Colonic mucosa (tissue), 4 donors: ENCODE results near the gene TUBB3. TPM values are rescaled to one million over a fixed set of nuclear protein-coding genes. Genes with fewer than 3 reads are reported as not detected.

ENCODE experiments used
- DNase-seq: peaks from one replicate; pipeline ENCODE4 v3.0.0-alpha.2; 2020
- H3K27ac ChIP-seq: fragments of 200-600 bp; one replicate; pipeline ENCODE4 v1.8.0; 2021
- H3K27me3 ChIP-seq: fragments of 200-600 bp; one replicate; pipeline ENCODE4 v1.8.0; 2021
- H3K36me3 ChIP-seq: fragments of 200-600 bp; one replicate; pipeline ENCODE4 v1.8.0; 2021
- H3K4me1 ChIP-seq: fragments of 200-600 bp; one replicate; pipeline ENCODE4 v1.8.0; 2021; ENCODE audit warnings: mild to moderate bottlenecking
- H3K4me3 ChIP-seq: fragments of 200-600 bp; one replicate; pipeline ENCODE4 v1.8.0; 2021
- H3K9ac ChIP-seq, 2 donors: one replicate each; pipeline ENCODE4 v1.7.0; 2013; ENCODE audit warnings: control low read depth in 2 of 2, low read depth in 2 of 2, low read length in 2 of 2
- H3K9me3 ChIP-seq: fragments of 200-600 bp; one replicate; pipeline ENCODE4 v1.8.0; 2021
- intact Hi-C: fragments of 100-400 bp; cut with DNase I; formaldehyde crosslinking; loops from one replicate; pipeline ENCODE4 v1.14.1; 2022
- total RNA-seq, 2 donors: library from RNA; stranded (reverse); fragmentation: NEBNext Ultra II Directional in 1 of 2; extraction: Animal tissue kit (Norgen Biotek cat#: 25700) in 1 of 2; gene quantifications; one replicate each; pipeline ENCODE4 v1.2.1, GENCODE V29; 2021
- TF ChIP-seq, protein P1 (sequence below): fragments of 200-600 bp; IDR thresholded peaks from one replicate; pipeline ENCODE4 v1.8.0; 2022; ENCODE audit warnings: antibody characterized with exemption, mild to moderate bottlenecking
- donor health status: healthy.
- donor health status: DM: no; HTN: no; CAD: no.
- donor health status: DM: no; HTN: no; CAD: no.

The TUBB3 gene
- total RNA-seq, 2 donors from 2014 or later = 3.2 to 8.0 TPM

DNA sequence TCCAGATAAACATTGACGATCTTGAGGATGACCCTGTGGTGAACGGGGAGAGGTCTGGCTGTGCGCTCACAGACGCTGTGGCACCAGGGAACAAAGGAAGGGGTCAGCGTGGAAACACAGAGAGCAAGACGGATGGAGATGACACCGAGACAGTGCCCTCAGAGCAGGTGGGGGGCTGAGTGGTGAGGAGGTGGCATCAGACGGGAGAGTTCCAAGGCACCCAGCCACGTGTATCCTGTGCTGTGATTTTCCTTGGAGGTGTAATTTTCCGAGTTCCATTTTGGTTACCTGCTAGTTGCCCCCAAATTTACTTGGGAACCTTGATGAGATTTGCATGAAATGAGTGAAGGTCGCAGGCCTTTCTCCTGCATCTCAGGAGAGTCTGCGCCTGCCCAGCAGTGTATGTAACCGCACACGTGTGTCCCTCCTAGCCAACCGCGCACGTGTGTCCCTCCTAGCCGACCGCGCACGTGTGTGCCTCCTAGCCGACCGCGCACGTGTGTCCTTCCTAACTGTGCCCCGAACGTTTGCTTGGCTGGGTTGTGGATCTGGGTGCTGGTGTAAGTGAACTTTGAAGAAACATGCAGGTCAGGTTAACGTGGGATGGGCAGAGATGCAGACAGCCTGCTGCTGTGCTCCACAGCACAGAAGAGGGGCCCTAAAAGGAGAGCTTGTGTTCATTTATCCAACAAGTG lies 39.6 kb upstream of the TUBB3 start:
- Histone ChIP-seq H3K9me3 (no peaks in the 10 kb centered on the region), H3K4me3 (no peak overlapping the region), H3K27ac (no peak overlapping the region), H3K36me3 (peaks cover 24% of the 10 kb centered on the region), H3K4me1 (no peaks in the 10 kb centered on the region), H3K9ac (no peak overlapping the region), H3K27me3 (no peaks in the 10 kb centered on the region)
- intact Hi-C loops = no loop called here
- TF ChIP-seq, protein P1, sequence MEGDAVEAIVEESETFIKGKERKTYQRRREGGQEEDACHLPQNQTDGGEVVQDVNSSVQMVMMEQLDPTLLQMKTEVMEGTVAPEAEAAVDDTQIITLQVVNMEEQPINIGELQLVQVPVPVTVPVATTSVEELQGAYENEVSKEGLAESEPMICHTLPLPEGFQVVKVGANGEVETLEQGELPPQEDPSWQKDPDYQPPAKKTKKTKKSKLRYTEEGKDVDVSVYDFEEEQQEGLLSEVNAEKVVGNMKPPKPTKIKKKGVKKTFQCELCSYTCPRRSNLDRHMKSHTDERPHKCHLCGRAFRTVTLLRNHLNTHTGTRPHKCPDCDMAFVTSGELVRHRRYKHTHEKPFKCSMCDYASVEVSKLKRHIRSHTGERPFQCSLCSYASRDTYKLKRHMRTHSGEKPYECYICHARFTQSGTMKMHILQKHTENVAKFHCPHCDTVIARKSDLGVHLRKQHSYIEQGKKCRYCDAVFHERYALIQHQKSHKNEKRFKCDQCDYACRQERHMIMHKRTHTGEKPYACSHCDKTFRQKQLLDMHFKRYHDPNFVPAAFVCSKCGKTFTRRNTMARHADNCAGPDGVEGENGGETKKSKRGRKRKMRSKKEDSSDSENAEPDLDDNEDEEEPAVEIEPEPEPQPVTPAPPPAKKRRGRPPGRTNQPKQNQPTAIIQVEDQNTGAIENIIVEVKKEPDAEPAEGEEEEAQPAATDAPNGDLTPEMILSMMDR = no peak
- DNase-seq = no peak

DNA sequence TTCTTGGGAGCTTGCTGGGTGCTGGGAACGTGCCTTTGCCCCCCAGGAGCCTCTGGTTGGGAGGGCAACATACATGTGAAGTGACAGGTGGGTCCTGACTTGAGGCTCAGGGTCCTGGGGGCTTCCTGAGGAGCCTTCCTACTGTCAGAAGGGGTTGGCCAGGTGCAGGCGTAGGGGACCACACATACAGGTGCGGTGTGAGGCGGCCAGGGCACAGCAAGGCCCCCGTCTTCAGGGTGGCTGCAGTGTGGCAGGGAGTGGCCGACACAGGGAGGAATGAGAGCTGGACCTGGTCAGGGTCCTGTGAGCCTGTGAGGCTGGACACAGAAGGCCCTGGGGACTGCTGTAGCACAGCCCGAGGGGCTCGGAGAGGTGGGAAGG lies 39.1 kb upstream of the TUBB3 start:
- no peaks in the 10 kb centered on the region for H3K4me1 ChIP-seq
- no peaks in the 10 kb centered on the region for H3K27me3 ChIP-seq
- H3K27ac ChIP-seq = no peak overlapping the region
- DNase-seq = no peak
- TF ChIP-seq, protein P1 = no peak
- no peaks in the 10 kb centered on the region for H3K9me3 ChIP-seq
- peaks cover 24% of the 10 kb centered on the region for H3K36me3 ChIP-seq
- H3K4me3 ChIP-seq = no peak overlapping the region
- intact Hi-C loops = no loop called here
- no peak overlapping the region for H3K9ac ChIP-seq

DNA sequence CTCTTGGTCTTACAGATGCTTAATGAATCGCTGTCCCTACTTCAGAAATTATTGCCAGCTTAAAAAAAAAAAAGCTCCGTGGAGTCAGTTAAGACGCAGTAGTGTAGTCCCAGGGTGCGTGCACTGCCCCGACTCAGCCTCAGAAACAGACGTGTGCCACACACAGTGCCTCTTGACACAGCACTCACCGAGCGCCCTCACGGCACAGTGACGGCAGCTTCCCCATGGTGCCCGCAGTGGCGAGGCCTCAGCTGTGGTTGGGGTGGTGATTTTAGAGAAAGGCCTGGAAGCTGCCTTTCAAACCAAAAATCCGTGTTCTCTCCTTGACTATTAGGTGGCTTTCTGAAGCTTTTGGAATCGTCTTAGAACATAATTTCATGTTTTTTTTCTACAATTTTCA lies 35.9 kb upstream of the TUBB3 start:
- no peaks in the 10 kb centered on the region for H3K4me1 ChIP-seq
- no peak overlapping the region for H3K9ac ChIP-seq
- H3K9me3 ChIP-seq = no peaks in the 10 kb centered on the region
- H3K27me3 ChIP-seq = no peaks in the 10 kb centered on the region
- no peak overlapping the region for H3K27ac ChIP-seq
- H3K4me3 ChIP-seq = no peak overlapping the region
- H3K36me3 ChIP-seq = peaks cover 29% of the 10 kb centered on the region
- intact Hi-C loops = no loop called here
- no peak for DNase-seq
- TF ChIP-seq, protein P1 = no peak

DNA sequence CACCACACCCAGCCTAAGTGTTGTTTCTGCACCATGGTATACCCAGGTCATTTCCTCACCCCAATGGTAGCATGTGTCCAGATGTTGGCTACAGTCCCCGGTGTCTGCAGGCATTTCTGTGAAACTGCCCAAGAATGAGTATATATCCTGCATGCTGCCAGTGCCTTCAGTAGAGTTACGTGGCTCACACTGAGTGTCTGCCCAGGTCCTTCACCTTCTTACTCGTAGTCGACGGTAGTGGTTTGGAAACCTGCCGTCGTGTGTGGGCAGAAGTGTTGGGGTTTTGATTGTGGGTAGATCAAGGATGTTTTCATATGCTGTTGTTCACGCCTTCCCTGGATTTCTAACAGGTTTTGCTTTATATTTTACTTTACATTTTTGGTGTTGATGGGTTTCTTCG lies 32.9 kb upstream of the TUBB3 start:
- Histone ChIP-seq H3K9ac (no peak overlapping the region), H3K36me3 (peaks cover 25% of the 10 kb centered on the region), H3K4me3 (no peak overlapping the region), H3K27ac (no peak overlapping the region), H3K27me3 (no peaks in the 10 kb centered on the region), H3K9me3 (no peaks in the 10 kb centered on the region), H3K4me1 (no peaks in the 10 kb centered on the region)
- intact Hi-C loops = no loop called here
- DNase-seq = no peak
- TF ChIP-seq, protein P1 = no peak

DNA sequence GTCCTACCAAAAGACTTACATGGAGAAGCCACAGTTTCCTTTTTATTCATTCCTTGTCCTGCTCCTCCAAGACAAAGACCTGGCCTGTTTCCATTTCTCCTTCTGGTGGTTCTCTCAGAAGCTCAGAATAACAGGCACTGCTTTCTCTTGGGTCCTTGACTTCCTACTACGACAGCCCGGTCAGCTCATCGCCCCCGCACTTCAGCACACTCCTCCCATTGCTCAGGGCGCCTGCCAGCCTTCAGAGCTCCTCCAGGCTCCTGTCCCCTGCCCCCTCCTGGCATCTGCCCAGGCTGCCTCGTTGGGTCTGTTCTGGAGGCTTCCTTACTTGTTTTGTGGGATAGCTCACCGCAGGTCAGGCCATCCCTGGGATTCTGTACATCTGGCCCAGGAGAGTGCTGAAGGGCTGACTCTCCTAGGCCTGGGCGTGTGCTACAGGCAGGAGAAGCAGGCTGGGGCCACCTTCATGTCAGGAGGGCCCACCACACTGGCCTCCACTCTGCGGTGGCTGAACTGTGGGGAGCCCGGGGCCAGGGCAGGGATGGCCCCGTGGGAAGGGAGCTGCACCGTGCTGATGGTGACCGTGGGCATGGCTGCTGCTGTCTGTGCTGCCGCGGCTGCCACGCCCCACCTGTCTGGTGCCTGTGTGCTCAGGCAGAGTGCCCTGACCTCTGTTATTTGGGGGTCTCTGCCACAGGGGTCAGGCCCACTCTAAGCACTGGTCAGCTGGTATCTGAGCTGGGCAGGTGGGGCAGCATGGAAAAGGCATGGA lies 32.1 kb upstream of the TUBB3 start:
- H3K9me3 ChIP-seq = no peaks in the 10 kb centered on the region

More for the DNA sequence above, 32.1 kb upstream of the TUBB3 start:
- Histone ChIP-seq H3K27me3 (no peaks in the 10 kb centered on the region), H3K36me3 (peaks cover 25% of the 10 kb centered on the region), H3K27ac (no peak overlapping the region), H3K4me1 (no peaks in the 10 kb centered on the region), H3K9ac (no peak overlapping the region), H3K4me3 (no peak overlapping the region)
- no peak for DNase-seq
- intact Hi-C loops = no loop called here
- TF ChIP-seq, protein P1 = no peak
